D721Med (cell line): ENCODE measurements around the gene FGB.

Experiments used
- DNase-seq: peaks from one replicate; pipeline ENCODE4 v3.0.0; 2011; ENCODE audit warnings: low spot score; ENCODE audit not compliant: insufficient read length
- FAIRE-seq: peaks from 2 replicates; lab custom pipeline; 2011; peaks lifted over from hg19 to GRCh38; lab: Jason Lieb, UNC
- TF ChIP-seq, protein P1 (sequence below): IDR thresholded peaks from 2 replicates; pipeline ENCODE4 v1.5.1; 2012; ENCODE audit warnings: mild to moderate bottlenecking, control low read depth; ENCODE audit not compliant: insufficient read depth; ENCODE audit errors: missing control alignments

The FGB gene

DNA sequence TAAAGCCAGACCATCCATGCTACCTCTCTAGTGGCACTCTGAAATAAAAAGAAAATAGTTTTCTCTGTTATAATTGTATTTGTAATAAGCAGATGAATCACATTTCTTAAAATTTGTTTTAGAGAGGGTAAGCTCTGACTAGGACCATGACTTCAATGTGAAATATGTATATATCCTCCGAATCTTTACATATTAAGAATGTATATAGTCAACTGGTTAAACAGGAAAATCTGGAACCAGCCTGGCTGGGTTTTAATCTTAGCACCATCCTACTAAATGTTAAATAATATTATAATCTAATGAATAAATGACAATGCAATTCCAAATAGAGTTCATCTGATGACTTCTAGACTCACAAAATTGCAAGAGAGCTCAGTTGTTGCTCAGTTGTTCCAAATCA, 1.5 kb downstream of the FGB start:
- FAIRE-seq: no peak

DNA sequence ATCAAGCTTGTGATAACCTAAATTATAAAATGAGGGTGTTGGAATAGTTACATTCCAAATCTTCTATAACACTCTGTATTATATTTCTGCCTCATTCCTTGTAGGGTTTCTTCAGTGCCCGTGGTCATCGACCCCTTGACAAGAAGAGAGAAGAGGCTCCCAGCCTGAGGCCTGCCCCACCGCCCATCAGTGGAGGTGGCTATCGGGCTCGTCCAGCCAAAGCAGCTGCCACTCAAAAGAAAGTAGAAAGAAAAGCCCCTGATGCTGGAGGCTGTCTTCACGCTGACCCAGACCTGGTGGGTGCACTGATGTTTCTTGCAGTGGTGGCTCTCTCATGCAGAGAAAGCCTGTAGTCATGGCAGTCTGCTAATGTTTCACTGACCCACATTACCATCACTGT, 2.9 kb downstream of the FGB start:
- FAIRE-seq (no peak), DNase-seq (no peak)
- TF ChIP-seq, protein P1, sequence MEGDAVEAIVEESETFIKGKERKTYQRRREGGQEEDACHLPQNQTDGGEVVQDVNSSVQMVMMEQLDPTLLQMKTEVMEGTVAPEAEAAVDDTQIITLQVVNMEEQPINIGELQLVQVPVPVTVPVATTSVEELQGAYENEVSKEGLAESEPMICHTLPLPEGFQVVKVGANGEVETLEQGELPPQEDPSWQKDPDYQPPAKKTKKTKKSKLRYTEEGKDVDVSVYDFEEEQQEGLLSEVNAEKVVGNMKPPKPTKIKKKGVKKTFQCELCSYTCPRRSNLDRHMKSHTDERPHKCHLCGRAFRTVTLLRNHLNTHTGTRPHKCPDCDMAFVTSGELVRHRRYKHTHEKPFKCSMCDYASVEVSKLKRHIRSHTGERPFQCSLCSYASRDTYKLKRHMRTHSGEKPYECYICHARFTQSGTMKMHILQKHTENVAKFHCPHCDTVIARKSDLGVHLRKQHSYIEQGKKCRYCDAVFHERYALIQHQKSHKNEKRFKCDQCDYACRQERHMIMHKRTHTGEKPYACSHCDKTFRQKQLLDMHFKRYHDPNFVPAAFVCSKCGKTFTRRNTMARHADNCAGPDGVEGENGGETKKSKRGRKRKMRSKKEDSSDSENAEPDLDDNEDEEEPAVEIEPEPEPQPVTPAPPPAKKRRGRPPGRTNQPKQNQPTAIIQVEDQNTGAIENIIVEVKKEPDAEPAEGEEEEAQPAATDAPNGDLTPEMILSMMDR: no peak

More for the DNA sequence above, 1.5 kb downstream of the FGB start:
- no peak for DNase-seq
- TF ChIP-seq, protein P1: no peak

DNA sequence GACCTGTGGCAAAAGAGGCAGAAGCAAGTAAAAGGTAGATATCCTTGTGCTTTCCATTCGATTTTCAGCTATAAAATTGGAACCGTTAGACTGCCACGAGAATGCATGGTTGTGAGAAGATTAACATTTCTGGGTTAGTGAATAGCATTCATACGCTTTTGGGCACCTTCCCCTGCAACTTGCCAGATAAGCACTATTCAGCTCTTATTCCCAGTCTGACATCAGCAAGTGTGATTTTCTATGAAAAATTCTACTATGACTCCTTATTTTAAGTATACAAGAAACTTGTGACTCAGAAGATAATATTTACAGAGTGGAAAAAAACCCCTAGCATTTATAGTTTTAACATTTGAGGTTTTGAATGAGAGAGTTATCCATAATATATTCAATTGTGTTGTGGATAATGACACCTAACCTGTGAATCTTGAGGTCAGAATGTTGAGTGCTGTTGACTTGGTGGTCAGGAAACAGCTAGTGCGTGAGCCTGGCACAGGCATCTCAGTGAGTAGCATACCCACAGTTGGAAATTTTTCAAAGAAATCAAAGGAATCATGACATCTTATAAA, 3.9 kb downstream of the FGB start:
- TF ChIP-seq, protein P1: no peak
- no peak for FAIRE-seq
- no peak for DNase-seq

DNA sequence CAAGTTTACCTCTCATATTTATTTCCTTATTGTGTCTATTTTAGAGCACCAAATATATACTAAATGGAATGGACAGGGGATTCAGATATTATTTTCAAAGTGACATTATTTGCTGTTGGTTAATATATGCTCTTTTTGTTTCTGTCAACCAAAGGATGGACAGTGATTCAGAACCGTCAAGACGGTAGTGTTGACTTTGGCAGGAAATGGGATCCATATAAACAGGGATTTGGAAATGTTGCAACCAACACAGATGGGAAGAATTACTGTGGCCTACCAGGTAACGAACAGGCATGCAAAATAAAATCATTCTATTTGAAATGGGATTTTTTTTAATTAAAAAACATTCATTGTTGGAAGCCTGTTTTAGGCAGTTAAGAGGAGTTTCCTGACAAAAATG, 6.2 kb downstream of the FGB start:
- DNase-seq (no peak), FAIRE-seq (no peak)
- TF ChIP-seq, protein P1: no peak

DNA sequence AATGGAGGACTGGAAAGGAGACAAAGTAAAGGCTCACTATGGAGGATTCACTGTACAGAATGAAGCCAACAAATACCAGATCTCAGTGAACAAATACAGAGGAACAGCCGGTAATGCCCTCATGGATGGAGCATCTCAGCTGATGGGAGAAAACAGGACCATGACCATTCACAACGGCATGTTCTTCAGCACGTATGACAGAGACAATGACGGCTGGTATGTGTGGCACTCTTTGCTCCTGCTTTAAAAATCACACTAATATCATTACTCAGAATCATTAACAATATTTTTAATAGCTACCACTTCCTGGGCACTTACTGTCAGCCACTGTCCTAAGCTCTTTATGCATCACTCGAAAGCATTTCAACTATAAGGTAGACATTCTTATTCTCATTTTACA, 6.8 kb downstream of the FGB start:
- FAIRE-seq (no peak), DNase-seq (no peak)
- TF ChIP-seq, protein P1: no peak

DNA sequence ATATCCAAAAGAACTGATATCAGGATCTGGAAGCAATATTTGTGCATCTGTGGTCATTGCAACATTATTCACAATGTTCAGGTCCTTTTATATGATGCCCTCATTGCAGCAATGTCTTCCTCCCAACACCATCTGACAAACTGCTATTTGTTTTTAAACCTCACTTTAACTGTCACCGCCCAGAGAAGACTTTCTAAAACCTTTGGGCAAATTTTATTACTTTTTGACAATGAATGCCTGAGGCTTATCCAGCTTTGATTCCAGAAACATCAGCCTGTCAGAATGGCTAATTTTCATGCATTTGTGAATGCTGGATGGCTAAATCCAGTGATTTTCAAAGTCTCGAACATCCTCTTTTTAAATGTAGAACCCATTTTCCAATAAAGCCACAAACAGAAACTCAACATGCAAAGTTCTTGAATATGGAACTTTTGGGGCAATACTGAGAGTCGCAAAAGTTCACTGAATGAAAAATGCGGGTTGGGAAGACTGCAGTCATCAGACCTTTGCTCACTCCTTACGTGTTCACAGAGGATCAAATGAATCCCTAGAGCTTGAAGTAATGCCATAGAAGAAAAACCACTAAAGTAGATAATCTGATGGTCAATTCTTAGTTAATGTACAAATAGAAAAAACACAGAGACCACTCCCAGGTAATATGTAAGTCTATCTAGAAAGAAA, 10.5 kb downstream of the FGB start:
- FAIRE-seq: no peak
- TF ChIP-seq, protein P1: no peak
- no peak for DNase-seq

DNA sequence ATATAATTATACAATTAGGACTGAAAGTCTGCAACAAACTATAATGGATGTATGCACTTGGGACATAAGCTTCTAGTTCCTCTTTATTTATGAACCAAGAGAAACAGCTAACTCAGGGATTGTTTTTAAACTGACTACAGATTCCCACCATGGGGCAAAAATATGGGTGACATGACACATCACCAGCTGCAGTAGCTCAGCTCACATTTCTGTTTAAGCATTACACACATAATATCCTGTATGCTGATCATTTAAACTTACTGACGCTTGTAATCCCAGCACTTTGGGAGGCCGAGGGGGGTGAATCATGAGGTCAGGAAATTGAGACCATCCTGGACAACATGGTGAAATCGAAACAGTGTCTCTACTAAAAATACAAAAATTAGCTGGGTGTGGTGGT, 11.5 kb downstream of the FGB start:
- FAIRE-seq (no peak), DNase-seq (no peak)
- TF ChIP-seq, protein P1: no peak
